Hepatocyte (in vitro differentiated cells): ENCODE results near the gene ERBB2.

Experiments used
- CTCF ChIP-seq: fragments of 200-600 bp; sonication (generic); IDR thresholded peaks from 2 replicates; pipeline ENCODE4 v1.5.1; 2016; ENCODE audit warnings: antibody characterized with exemption, mild to moderate bottlenecking; ENCODE audit not compliant: poor library complexity
- EZH2 ChIP-seq: fragments of 200-600 bp; sonication (generic); IDR thresholded peaks from 2 replicates; pipeline ENCODE4 v1.6.1; 2016; ENCODE audit warnings: antibody characterized with exemption, mild to moderate bottlenecking, borderline replicate concordance

DNA sequence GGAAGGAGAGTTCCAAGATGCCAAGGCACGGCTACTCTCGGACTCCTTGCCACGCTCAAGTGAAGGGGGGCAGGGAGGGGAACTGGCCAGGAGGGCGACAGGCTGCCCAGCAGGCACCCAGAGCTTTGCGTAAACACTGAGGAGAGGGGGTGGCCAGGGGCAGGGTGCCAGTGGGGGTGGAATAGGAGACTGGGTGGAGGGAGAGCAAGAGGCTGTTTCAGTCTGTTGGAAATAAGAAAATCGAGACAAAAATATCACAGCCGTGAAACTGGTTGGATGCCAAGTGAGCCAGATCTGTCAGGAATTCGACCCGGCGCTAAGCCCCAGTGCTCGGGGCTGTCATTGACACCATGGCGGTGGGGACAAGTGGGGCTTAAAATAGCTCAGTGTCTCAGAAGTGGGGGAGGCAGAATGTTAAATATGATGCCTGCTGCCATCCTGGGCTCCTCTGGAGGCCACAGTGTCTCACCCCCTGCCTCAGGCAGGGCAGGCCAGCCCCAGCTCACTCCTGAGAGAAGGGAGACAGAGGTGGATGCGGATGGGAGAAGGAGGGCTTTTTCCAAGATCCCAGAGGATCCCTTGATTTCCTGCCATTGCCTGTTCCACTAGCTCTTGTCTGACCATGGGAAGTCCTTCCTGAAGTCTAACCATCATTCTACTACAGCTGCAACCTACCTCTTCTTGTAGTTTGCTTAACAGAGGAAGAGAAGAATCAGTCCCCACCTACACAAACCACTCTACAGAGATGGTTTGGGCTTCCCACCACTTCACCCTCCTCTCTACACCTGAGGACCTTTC lies 22.1 kb upstream of the ERBB2 start:
- TF ChIP-seq CTCF (no peak), EZH2 (no peak)
